Hepatocyte (in vitro differentiated cells): ENCODE data around the gene MMD.

Experiments used
- EZH2 ChIP-seq: fragments of 200-600 bp; sonication (generic); IDR thresholded peaks from 2 replicates; pipeline ENCODE4 v1.6.1; 2016; ENCODE audit warnings: antibody characterized with exemption, mild to moderate bottlenecking, borderline replicate concordance
- EZH2phosphoT487 ChIP-seq: fragments of 200-600 bp; sonication (generic); IDR thresholded peaks from one replicate; pipeline ENCODE4 v1.6.1; 2018; ENCODE audit warnings: antibody characterized with exemption, mild to moderate bottlenecking, low read depth, moderate library complexity; ENCODE audit not compliant: unreplicated experiment, severe bottlenecking
- TF ChIP-seq, protein P1 (sequence below): fragments of 200-600 bp; sonication (generic); IDR thresholded peaks from 2 replicates; pipeline ENCODE4 v1.5.1; 2016; ENCODE audit warnings: antibody characterized with exemption, mild to moderate bottlenecking; ENCODE audit not compliant: poor library complexity

DNA sequence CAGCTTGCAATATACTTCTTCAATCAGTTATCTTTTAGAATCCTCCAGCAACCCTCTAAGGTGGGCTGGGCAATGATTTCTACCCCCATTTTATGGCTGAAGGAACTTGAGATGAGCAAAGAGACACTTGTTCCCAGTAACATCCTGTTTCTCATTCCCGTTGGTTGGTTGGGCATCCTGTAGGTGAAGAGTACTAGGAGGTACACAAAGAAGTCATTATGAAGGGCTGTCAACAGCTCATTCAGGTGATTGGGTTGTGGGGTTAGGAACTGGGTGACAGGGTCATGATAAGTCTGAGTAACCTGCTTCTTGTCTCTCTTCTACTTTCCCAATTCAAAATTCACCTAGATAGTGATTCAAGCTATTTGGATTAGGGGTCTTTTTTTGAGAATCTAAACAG lies 76.5 kb downstream of the MMD start:
- TF ChIP-seq, protein P1, sequence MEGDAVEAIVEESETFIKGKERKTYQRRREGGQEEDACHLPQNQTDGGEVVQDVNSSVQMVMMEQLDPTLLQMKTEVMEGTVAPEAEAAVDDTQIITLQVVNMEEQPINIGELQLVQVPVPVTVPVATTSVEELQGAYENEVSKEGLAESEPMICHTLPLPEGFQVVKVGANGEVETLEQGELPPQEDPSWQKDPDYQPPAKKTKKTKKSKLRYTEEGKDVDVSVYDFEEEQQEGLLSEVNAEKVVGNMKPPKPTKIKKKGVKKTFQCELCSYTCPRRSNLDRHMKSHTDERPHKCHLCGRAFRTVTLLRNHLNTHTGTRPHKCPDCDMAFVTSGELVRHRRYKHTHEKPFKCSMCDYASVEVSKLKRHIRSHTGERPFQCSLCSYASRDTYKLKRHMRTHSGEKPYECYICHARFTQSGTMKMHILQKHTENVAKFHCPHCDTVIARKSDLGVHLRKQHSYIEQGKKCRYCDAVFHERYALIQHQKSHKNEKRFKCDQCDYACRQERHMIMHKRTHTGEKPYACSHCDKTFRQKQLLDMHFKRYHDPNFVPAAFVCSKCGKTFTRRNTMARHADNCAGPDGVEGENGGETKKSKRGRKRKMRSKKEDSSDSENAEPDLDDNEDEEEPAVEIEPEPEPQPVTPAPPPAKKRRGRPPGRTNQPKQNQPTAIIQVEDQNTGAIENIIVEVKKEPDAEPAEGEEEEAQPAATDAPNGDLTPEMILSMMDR: no peak
- TF ChIP-seq EZH2 (no peak), EZH2phosphoT487 (no peak)
